Progenitor cell of endocrine pancreas (in vitro differentiated cells): Measurements from ENCODE around the gene GHITM. TPM values are rescaled to one million over a fixed set of nuclear protein-coding genes. Genes with fewer than 3 reads are reported as not detected.

Experiments used
- DNase-seq: peaks from one replicate; pipeline ENCODE4 v3.0.0; 2021; ENCODE audit warnings: low spot score; ENCODE audit not compliant: unreplicated experiment
- H3K27ac Mint-ChIP-seq: 2 replicates; pipeline ENCODE4 v1.8.0; 2021; ENCODE audit warnings: mild to moderate bottlenecking, moderate library complexity, mixed read lengths
- H3K27me3 Mint-ChIP-seq: 2 replicates; pipeline ENCODE4 v1.8.0; 2021; ENCODE audit warnings: mixed read lengths
- H3K36me3 Mint-ChIP-seq: 2 replicates; pipeline ENCODE4 v1.8.0; 2022; ENCODE audit warnings: mixed read lengths; ENCODE audit not compliant: insufficient read depth
- H3K4me1 Mint-ChIP-seq: 2 replicates; pipeline ENCODE4 v1.8.0; 2021; ENCODE audit warnings: low read depth, mixed read lengths
- H3K4me3 Mint-ChIP-seq: 2 replicates; pipeline ENCODE4 v1.8.0; 2021; ENCODE audit warnings: low read depth, mild to moderate bottlenecking, moderate library complexity, mixed read lengths
- H3K9me3 Mint-ChIP-seq: 2 replicates; pipeline ENCODE4 v1.8.0; 2021; ENCODE audit warnings: low read depth, mixed read lengths
- CTCF ChIP-seq: fragments of 200-600 bp; sonication (generic); IDR thresholded peaks from one replicate; pipeline ENCODE4 v1.5.0; 2021; ENCODE audit warnings: antibody characterized with exemption, mild to moderate bottlenecking; ENCODE audit not compliant: unreplicated experiment
- total RNA-seq: library from RNA; stranded (reverse); gene quantifications from 2 replicates; pipeline ENCODE4 v1.2.1, GENCODE V29; 2021

Gene GHITM
- total RNA-seq, 1 donor from 2014 or later, result 99.4 TPM

- Mint-ChIP-seq H3K27ac (no peak overlapping the region), H3K36me3 (peaks cover 10% of the 10 kb centered on the region), H3K4me3 (no peak overlapping the region), H3K4me1 (peaks cover 5% of the 10 kb centered on the region), H3K9me3 (no peaks in the 10 kb centered on the region), H3K27me3 (peaks cover 27% of the 10 kb centered on the region)
- DNase-seq, result no peak
- no peak for TF ChIP-seq CTCF
Observed at GRCh38 chr10:84158550-84158949, 19.2 kb downstream of the GHITM start.

- Mint-ChIP-seq H3K27me3 (peaks cover 32% of the 10 kb centered on the region), H3K27ac (no peak overlapping the region), H3K36me3 (peaks cover 8% of the 10 kb centered on the region), H3K9me3 (no peaks in the 10 kb centered on the region), H3K4me1 (peaks cover 5% of the 10 kb centered on the region), H3K4me3 (no peak overlapping the region)
- TF ChIP-seq CTCF, result no peak
- DNase-seq, result no peak
Observed at GRCh38 chr10:84159076-84159685, 19.9 kb downstream of the GHITM start.

- Mint-ChIP-seq H3K27me3 (peaks cover 45% of the 10 kb centered on the region), H3K27ac (no peak overlapping the region), H3K9me3 (no peaks in the 10 kb centered on the region), H3K4me3 (no peak overlapping the region), H3K36me3 (no peaks in the 10 kb centered on the region), H3K4me1 (peaks cover 5% of the 10 kb centered on the region)
- no peak for DNase-seq
- TF ChIP-seq CTCF, result no peak
Observed at GRCh38 chr10:84160663-84161362, 21.5 kb downstream of the GHITM start.

- H3K36me3 Mint-ChIP-seq, result no peaks in the 10 kb centered on the region
- H3K27me3 Mint-ChIP-seq, result peaks cover 32% of the 10 kb centered on the region
- H3K9me3 Mint-ChIP-seq, result no peaks in the 10 kb centered on the region
- H3K4me1 Mint-ChIP-seq, result peaks cover 5% of the 10 kb centered on the region
- H3K4me3 Mint-ChIP-seq, result no peak overlapping the region
- no peak for TF ChIP-seq CTCF
- no peak for DNase-seq
- no peak overlapping the region for H3K27ac Mint-ChIP-seq
Observed at GRCh38 chr10:84163996-84164395, 24.7 kb downstream of the GHITM start.

- no peaks in the 10 kb centered on the region for H3K9me3 Mint-ChIP-seq
- peaks cover 28% of the 10 kb centered on the region for H3K27me3 Mint-ChIP-seq
- no peak for DNase-seq
- no peaks in the 10 kb centered on the region for H3K36me3 Mint-ChIP-seq
- no peak for TF ChIP-seq CTCF
- no peak overlapping the region for H3K4me3 Mint-ChIP-seq
- H3K4me1 Mint-ChIP-seq, result peaks cover 4% of the 10 kb centered on the region
- no peak overlapping the region for H3K27ac Mint-ChIP-seq
Observed at GRCh38 chr10:84164442-84164841, 25.1 kb downstream of the GHITM start.
